HepG2 (cell line): Measurements from ENCODE around the gene CD24. TPM values are rescaled to one million over a fixed set of nuclear protein-coding genes. Genes with fewer than 3 reads are reported as not detected.

Experiments used
- HNRNPLL ChIP-seq: fragments of 200-400 bp; formaldehyde crosslinking; IDR thresholded peaks from 2 replicates; pipeline ENCODE4 v1.6.1; 2017; ENCODE audit warnings: mild to moderate bottlenecking, low read depth, low read length; ENCODE audit not compliant: poor library complexity, severe bottlenecking
- HOXA9 ChIP-seq: sonication (generic); formaldehyde crosslinking; IDR thresholded peaks from 2 replicates; pipeline ENCODE4 v1.8.1; 2022; ENCODE audit warnings: missing genetic modification reagents, mild to moderate bottlenecking, moderate library complexity, borderline replicate concordance
- JUND ChIP-seq: sonication (generic); formaldehyde crosslinking; IDR thresholded peaks from 2 replicates; pipeline ENCODE4 v1.8.0; 2022; ENCODE audit warnings: mild to moderate bottlenecking, missing genetic modification reagents
- KMT2A ChIP-seq: sonication (generic); formaldehyde crosslinking; IDR thresholded peaks from 2 replicates; pipeline ENCODE4 v1.4.0; 2020; ENCODE audit warnings: missing genetic modification reagents
- MAZ ChIP-seq, 2 experiments: sonication (generic) in 1 of 2; formaldehyde crosslinking in 1 of 2; IDR thresholded peaks; 2 replicates each; pipeline versions ENCODE4 v1.5.0 to v1.6.1; 2012 to 2020; ENCODE audit warnings: low read depth in 2 of 2, mild to moderate bottlenecking in 2 of 2, borderline replicate concordance in 1 of 2, improper control_type of control experiment in 1 of 2, low read length in 1 of 2, missing genetic modification reagents in 1 of 2, moderate library complexity in 1 of 2
- MED1 ChIP-seq: sonication (generic); formaldehyde crosslinking; IDR thresholded peaks from 2 replicates; pipeline ENCODE4 v1.4.0; 2020; ENCODE audit warnings: missing genetic modification reagents
- MZF1 ChIP-seq: sonication (generic); formaldehyde crosslinking; IDR thresholded peaks from 2 replicates; pipeline ENCODE4 v1.8.1; 2023; ENCODE audit warnings: mild to moderate bottlenecking, missing genetic modification reagents, borderline replicate concordance
- polyA plus RNA-seq, 8 experiments: library from polyadenylated mRNA; depleted of rRNA in 3 of 8; stranded (reverse) in 7 of 8; unstranded in 1 of 8; fragments of >200 nt; fragmentation: Illumina TruSeq in 4 of 8; extraction: Trizol in 4 of 8; gene quantifications; 2 replicates each; pipeline versions ENCODE4 v1.2.1 to v1.2.3, GENCODE V29; 2011 to 2016; ENCODE audit warnings: low read depth in 4 of 8, missing spikeins in 1 of 8, mixed read lengths in 1 of 8; ENCODE audit not compliant: insufficient read depth in 1 of 8
- total RNA-seq, 5 experiments: library from RNA; depleted of rRNA; stranded (reverse); fragments of >200 nt; fragmentation: Illumina TruSeq; extraction: Trizol; gene quantifications; 2 replicates each; pipeline ENCODE4 v1.2.3, GENCODE V29; 2016; ENCODE audit warnings: low read depth in 1 of 5
- TF ChIP-seq, protein P1 (sequence below): IDR thresholded peaks from 2 replicates; pipeline ENCODE4 v1.6.1; 2016; ENCODE audit warnings: missing compliant biosample characterization, missing genetic modification reagents, borderline replicate concordance
- TF ChIP-seq, protein P2 (sequence below): IDR thresholded peaks from 2 replicates; pipeline ENCODE4 v1.4.0; 2020; ENCODE audit warnings: mild to moderate bottlenecking, missing genetic modification reagents
- TF ChIP-seq, protein P3 (sequence below): sonication (generic); formaldehyde crosslinking; IDR thresholded peaks from 2 replicates; pipeline ENCODE4 v1.4.0; 2020; ENCODE audit warnings: missing genetic modification reagents
- TF ChIP-seq, protein P4 (sequence below): IDR thresholded peaks from 2 replicates; pipeline ENCODE4 v1.6.1; 2012; ENCODE audit warnings: inconsistent platforms
- TF ChIP-seq, protein P5 (sequence below): sonication (generic); formaldehyde crosslinking; IDR thresholded peaks from 2 replicates; pipeline ENCODE4 v1.5.0; 2020; ENCODE audit warnings: missing genetic modification reagents
- TF ChIP-seq, protein P6 (sequence below): sonication (generic); formaldehyde crosslinking; IDR thresholded peaks from 2 replicates; pipeline ENCODE4 v1.9.0; 2021; ENCODE audit warnings: missing genetic modification reagents, borderline replicate concordance
- TF ChIP-seq, protein P7 (sequence below): sonication (generic); formaldehyde crosslinking; IDR thresholded peaks from 2 replicates; pipeline ENCODE4 v1.4.0; 2020; ENCODE audit warnings: missing genetic modification reagents

Gene CD24
- total and polyA plus RNA-seq, 2 of the 13 experiments (the other 11 are each of a cell fraction or from before 2014, with no cell fraction given) = 11.3 to 30.5 TPM

DNA sequence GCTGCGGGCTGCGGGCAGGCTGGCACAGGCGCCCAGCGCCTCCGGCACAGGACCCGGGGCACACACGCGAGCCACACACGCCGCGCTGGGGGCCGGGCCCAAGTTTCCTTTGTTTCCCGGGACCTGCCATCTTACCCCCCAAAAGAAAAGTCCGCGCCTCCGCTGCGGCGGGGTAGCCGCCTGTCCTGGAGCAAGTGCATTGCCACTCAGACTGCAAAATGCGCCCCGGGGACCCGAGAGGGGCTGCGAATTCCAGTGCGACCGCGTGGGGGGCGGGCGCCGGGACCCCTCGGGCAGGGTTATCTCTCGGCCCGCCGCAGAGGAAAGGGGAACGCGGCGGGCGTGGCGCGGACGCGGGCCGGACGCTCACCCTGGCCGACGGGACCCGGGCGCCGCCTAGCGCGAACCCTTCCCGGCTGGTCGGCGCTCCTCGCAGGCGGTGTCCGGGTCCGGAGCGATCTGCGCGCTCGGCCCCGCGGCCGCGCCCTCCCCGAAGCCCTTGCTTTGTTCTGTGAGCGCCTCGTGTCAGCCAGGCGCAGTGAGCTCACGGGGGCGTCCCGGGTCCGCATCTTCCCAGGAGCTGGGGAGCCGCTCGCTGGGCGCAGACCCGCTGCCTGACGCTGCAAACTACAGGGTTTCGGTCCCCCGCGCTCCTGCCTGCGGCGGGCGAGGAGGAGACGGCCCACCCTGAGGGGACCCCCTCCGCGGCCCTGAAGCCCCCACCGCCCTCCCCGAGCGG lies 639 bp upstream of the CD24 start (continued):
- TF ChIP-seq MZF1 (CRISPR knock-in tag) = no peak
- TF ChIP-seq, protein P1, sequence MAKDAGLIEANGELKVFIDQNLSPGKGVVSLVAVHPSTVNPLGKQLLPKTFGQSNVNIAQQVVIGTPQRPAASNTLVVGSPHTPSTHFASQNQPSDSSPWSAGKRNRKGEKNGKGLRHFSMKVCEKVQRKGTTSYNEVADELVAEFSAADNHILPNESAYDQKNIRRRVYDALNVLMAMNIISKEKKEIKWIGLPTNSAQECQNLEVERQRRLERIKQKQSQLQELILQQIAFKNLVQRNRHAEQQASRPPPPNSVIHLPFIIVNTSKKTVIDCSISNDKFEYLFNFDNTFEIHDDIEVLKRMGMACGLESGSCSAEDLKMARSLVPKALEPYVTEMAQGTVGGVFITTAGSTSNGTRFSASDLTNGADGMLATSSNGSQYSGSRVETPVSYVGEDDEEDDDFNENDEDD (CRISPR knock-in tag) = peak; percentile 30; the same call in 1 of the 2 replicates
- TF ChIP-seq KMT2A (CRISPR knock-in tag) = no peak
- TF ChIP-seq, protein P2, sequence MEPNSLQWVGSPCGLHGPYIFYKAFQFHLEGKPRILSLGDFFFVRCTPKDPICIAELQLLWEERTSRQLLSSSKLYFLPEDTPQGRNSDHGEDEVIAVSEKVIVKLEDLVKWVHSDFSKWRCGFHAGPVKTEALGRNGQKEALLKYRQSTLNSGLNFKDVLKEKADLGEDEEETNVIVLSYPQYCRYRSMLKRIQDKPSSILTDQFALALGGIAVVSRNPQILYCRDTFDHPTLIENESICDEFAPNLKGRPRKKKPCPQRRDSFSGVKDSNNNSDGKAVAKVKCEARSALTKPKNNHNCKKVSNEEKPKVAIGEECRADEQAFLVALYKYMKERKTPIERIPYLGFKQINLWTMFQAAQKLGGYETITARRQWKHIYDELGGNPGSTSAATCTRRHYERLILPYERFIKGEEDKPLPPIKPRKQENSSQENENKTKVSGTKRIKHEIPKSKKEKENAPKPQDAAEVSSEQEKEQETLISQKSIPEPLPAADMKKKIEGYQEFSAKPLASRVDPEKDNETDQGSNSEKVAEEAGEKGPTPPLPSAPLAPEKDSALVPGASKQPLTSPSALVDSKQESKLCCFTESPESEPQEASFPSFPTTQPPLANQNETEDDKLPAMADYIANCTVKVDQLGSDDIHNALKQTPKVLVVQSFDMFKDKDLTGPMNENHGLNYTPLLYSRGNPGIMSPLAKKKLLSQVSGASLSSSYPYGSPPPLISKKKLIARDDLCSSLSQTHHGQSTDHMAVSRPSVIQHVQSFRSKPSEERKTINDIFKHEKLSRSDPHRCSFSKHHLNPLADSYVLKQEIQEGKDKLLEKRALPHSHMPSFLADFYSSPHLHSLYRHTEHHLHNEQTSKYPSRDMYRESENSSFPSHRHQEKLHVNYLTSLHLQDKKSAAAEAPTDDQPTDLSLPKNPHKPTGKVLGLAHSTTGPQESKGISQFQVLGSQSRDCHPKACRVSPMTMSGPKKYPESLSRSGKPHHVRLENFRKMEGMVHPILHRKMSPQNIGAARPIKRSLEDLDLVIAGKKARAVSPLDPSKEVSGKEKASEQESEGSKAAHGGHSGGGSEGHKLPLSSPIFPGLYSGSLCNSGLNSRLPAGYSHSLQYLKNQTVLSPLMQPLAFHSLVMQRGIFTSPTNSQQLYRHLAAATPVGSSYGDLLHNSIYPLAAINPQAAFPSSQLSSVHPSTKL (CRISPR knock-in tag) = peak; percentile 23; the same call in 1 of the 2 replicates
- TF ChIP-seq, protein P3, sequence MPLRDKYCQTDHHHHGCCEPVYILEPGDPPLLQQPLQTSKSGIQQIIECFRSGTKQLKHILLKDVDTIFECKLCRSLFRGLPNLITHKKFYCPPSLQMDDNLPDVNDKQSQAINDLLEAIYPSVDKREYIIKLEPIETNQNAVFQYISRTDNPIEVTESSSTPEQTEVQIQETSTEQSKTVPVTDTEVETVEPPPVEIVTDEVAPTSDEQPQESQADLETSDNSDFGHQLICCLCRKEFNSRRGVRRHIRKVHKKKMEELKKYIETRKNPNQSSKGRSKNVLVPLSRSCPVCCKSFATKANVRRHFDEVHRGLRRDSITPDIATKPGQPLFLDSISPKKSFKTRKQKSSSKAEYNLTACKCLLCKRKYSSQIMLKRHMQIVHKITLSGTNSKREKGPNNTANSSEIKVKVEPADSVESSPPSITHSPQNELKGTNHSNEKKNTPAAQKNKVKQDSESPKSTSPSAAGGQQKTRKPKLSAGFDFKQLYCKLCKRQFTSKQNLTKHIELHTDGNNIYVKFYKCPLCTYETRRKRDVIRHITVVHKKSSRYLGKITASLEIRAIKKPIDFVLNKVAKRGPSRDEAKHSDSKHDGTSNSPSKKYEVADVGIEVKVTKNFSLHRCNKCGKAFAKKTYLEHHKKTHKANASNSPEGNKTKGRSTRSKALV (CRISPR knock-in tag) = peak; percentile 96
- TF ChIP-seq, protein P4, sequence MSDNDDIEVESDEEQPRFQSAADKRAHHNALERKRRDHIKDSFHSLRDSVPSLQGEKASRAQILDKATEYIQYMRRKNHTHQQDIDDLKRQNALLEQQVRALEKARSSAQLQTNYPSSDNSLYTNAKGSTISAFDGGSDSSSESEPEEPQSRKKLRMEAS = peak; percentile 44; the same call in 1 of the 2 replicates
- 0 out of 2 replicates have a peak, but pooled peaks have one; percentile 30 for TF ChIP-seq MED1
- TF ChIP-seq, protein P5, sequence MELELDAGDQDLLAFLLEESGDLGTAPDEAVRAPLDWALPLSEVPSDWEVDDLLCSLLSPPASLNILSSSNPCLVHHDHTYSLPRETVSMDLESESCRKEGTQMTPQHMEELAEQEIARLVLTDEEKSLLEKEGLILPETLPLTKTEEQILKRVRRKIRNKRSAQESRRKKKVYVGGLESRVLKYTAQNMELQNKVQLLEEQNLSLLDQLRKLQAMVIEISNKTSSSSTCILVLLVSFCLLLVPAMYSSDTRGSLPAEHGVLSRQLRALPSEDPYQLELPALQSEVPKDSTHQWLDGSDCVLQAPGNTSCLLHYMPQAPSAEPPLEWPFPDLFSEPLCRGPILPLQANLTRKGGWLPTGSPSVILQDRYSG = no peak
- TF ChIP-seq, protein P6, sequence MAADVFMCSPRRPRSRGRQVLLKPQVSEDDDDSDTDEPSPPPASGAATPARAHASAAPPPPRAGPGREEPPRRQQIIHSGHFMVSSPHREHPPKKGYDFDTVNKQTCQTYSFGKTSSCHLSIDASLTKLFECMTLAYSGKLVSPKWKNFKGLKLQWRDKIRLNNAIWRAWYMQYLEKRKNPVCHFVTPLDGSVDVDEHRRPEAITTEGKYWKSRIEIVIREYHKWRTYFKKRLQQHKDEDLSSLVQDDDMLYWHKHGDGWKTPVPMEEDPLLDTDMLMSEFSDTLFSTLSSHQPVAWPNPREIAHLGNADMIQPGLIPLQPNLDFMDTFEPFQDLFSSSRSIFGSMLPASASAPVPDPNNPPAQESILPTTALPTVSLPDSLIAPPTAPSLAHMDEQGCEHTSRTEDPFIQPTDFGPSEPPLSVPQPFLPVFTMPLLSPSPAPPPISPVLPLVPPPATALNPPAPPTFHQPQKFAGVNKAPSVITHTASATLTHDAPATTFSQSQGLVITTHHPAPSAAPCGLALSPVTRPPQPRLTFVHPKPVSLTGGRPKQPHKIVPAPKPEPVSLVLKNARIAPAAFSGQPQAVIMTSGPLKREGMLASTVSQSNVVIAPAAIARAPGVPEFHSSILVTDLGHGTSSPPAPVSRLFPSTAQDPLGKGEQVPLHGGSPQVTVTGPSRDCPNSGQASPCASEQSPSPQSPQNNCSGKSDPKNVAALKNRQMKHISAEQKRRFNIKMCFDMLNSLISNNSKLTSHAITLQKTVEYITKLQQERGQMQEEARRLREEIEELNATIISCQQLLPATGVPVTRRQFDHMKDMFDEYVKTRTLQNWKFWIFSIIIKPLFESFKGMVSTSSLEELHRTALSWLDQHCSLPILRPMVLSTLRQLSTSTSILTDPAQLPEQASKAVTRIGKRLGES (CRISPR knock-in tag) = no peak
- peak; percentile 43 for TF ChIP-seq HNRNPLL
- TF ChIP-seq MAZ (IDR thresholded peaks at IDR 0.05; ENCODE audit: borderline replicate concordance, low read depth, low read length) = no peak
- TF ChIP-seq MAZ (CRISPR knock-in tag; IDR thresholded peaks at IDR 0.05; ENCODE audit: low read depth) = 0 out of 2 replicates have a peak, but pooled peaks have one; percentile 31
- TF ChIP-seq, protein P7, sequence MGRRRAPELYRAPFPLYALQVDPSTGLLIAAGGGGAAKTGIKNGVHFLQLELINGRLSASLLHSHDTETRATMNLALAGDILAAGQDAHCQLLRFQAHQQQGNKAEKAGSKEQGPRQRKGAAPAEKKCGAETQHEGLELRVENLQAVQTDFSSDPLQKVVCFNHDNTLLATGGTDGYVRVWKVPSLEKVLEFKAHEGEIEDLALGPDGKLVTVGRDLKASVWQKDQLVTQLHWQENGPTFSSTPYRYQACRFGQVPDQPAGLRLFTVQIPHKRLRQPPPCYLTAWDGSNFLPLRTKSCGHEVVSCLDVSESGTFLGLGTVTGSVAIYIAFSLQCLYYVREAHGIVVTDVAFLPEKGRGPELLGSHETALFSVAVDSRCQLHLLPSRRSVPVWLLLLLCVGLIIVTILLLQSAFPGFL (CRISPR knock-in tag) = no peak
- no peak for TF ChIP-seq JUND (CRISPR knock-in tag)
- no peak for TF ChIP-seq HOXA9 (CRISPR knock-in tag)
